GM23338 (cell line): ENCODE data around the gene GEN1. TPM values are rescaled to one million over a fixed set of nuclear protein-coding genes. Genes with fewer than 3 reads are reported as not detected.
A peak's percentile ranks its signal among the peaks of the same experiment; 100 is the strongest.

ENCODE experiments used
- ATAC-seq: fragments of 200-7000 bp; cut with Tn5 transposase; 3 replicates; pipeline ENCODE4 v1.9.1; 2020
- DNase-seq: peaks from one replicate; pipeline ENCODE4 v3.0.0-alpha.2; 2015; ENCODE audit warnings: low spot score
- H2AFZ ChIP-seq: fragments of 200-600 bp; sonication (generic); 2 replicates; pipeline ENCODE4 v1.8.0; 2016; ENCODE audit warnings: antibody characterized with exemption, mild to moderate bottlenecking, moderate library complexity
- H3F3A ChIP-seq: fragments of 200-600 bp; sonication (generic); replicated peaks from 2 replicates; pipeline ENCODE4 v1.8.0; 2017; ENCODE audit warnings: antibody characterized with exemption, mixed run types, low read depth
- H3K27ac ChIP-seq: fragments of 200-600 bp; sonication (generic); 2 replicates; pipeline ENCODE4 v1.6.1; 2016; ENCODE audit warnings: low read depth
- H3K27me3 ChIP-seq: fragments of 200-600 bp; sonication (generic); 2 replicates; pipeline ENCODE4 v1.8.0; 2016; ENCODE audit warnings: mild to moderate bottlenecking, mixed run types, moderate library complexity; ENCODE audit not compliant: insufficient read depth
- H3K36me3 ChIP-seq: fragments of 200-600 bp; sonication (generic); 2 replicates; pipeline ENCODE4 v1.8.0; 2016; ENCODE audit warnings: mild to moderate bottlenecking; ENCODE audit not compliant: insufficient read depth
- H3K4me1 ChIP-seq: fragments of 200-600 bp; sonication (generic); 2 replicates; pipeline ENCODE4 v1.8.0; 2016; ENCODE audit warnings: mild to moderate bottlenecking, moderate library complexity; ENCODE audit not compliant: insufficient read depth
- H3K4me2 ChIP-seq: fragments of 200-600 bp; sonication (generic); 2 replicates; pipeline ENCODE4 v1.7.1; 2017; ENCODE audit warnings: mixed run types
- H3K4me3 ChIP-seq: fragments of 200-600 bp; sonication (generic); 2 replicates; pipeline ENCODE4 v1.6.1; 2016; ENCODE audit warnings: mixed run types
- H3K79me2 ChIP-seq: fragments of 200-600 bp; sonication (generic); replicated peaks from 2 replicates; pipeline ENCODE4 v1.8.0; 2017; ENCODE audit warnings: mild to moderate bottlenecking; ENCODE audit not compliant: insufficient read depth
- H3K9me2 ChIP-seq: fragments of 200-600 bp; sonication (generic); 2 replicates; pipeline ENCODE4 v1.8.0; 2017; ENCODE audit not compliant: insufficient read depth
- H4K20me1 ChIP-seq: fragments of 200-600 bp; sonication (generic); replicated peaks from 2 replicates; pipeline ENCODE4 v1.8.0; 2017; ENCODE audit warnings: mild to moderate bottlenecking; ENCODE audit not compliant: insufficient read depth
- H3K27ac Mint-ChIP-seq: 2 replicates; pipeline ENCODE4 v1.8.0; 2020; ENCODE audit warnings: inconsistent platforms, mild to moderate bottlenecking, moderate library complexity, mixed read lengths
- H3K27me3 Mint-ChIP-seq: 3 replicates; pipeline ENCODE4 v1.8.0; 2022; ENCODE audit warnings: low read depth, mild to moderate bottlenecking, moderate library complexity, mixed read lengths, inconsistent platforms; ENCODE audit not compliant: insufficient read depth, poor library complexity
- H3K36me3 Mint-ChIP-seq: 3 replicates; pipeline ENCODE4 v1.8.0; 2021; ENCODE audit warnings: low read depth, mild to moderate bottlenecking, inconsistent platforms, moderate library complexity, mixed read lengths
- H3K4me1 Mint-ChIP-seq: 3 replicates; pipeline ENCODE4 v1.8.0; 2020; ENCODE audit warnings: mild to moderate bottlenecking, inconsistent platforms, mixed read lengths
- H3K4me3 Mint-ChIP-seq: 3 replicates; pipeline ENCODE4 v1.8.0; 2021; ENCODE audit warnings: moderate library complexity, mild to moderate bottlenecking, inconsistent platforms, mixed read lengths
- H3K9me3 Mint-ChIP-seq: 3 replicates; pipeline ENCODE4 v1.8.0; 2020; ENCODE audit warnings: moderate library complexity, mild to moderate bottlenecking, inconsistent platforms, mixed read lengths
- CREB1 ChIP-seq: fragments of 250-450 bp; sonication (Bioruptor Pico); IDR thresholded peaks from 2 replicates; pipeline ENCODE4 v1.5.0; 2020; ENCODE audit warnings: low read depth, mild to moderate bottlenecking, moderate library complexity
- EZH2 ChIP-seq: fragments of 200-600 bp; sonication (generic); IDR thresholded peaks from one replicate; pipeline ENCODE4 v1.8.0; 2017; ENCODE audit warnings: antibody characterized with exemption, mild to moderate bottlenecking, low read depth; ENCODE audit not compliant: unreplicated experiment
- EZH2phosphoT487 ChIP-seq: fragments of 200-600 bp; sonication (generic); IDR thresholded peaks from one replicate; pipeline ENCODE4 v1.8.1; 2018; ENCODE audit warnings: antibody characterized with exemption; ENCODE audit not compliant: unreplicated experiment
- NANOG ChIP-seq: IDR thresholded peaks from 2 replicates; pipeline ENCODE4 v1.6.1; 2016; ENCODE audit warnings: antibody characterized with exemption, borderline replicate concordance
- POLR2AphosphoS5 ChIP-seq: IDR thresholded peaks from 2 replicates; pipeline ENCODE4 v1.6.1; 2016; ENCODE audit warnings: antibody characterized with exemption, low read depth
- STAT1 ChIP-seq: IDR thresholded peaks from one replicate; pipeline ENCODE4 v1.6.1; 2016; ENCODE audit warnings: antibody characterized with exemption; ENCODE audit not compliant: unreplicated experiment
- polyA plus RNA-seq: library from polyadenylated mRNA; unstranded; fragments of >200 nt; fragmentation: Nextera tagmentation; extraction: Ambion mirVana; gene quantifications from 2 replicates; pipeline ENCODE4 v1.2.1, GENCODE V29; 2016
- total RNA-seq: library from RNA; depleted of rRNA; stranded (reverse); fragments of >200 nt; shearing (Covaris generic); gene quantifications from 2 replicates; pipeline ENCODE4 v1.2.3, GENCODE V29; 2014
- TF ChIP-seq, protein P1 (sequence below), 2 experiments: fragments of 200-600 bp in 1 of 2; sonication (generic) in 1 of 2; conservative IDR thresholded peaks; 2 replicates each; pipeline versions ENCODE4 v1.5.1 to v1.6.1; 2016 to 2017; ENCODE audit warnings: antibody characterized with exemption in 2 of 2, low read depth in 2 of 2, mild to moderate bottlenecking in 2 of 2, moderate library complexity in 1 of 2
- TF ChIP-seq, protein P2 (sequence below): IDR thresholded peaks from 2 replicates; pipeline ENCODE4 v1.6.1; 2016; ENCODE audit warnings: antibody characterized with exemption

GEN1 gene
- total and polyA plus RNA-seq, 2 experiments from 2014 or later, result 14.2 to 43.3 TPM

DNA sequence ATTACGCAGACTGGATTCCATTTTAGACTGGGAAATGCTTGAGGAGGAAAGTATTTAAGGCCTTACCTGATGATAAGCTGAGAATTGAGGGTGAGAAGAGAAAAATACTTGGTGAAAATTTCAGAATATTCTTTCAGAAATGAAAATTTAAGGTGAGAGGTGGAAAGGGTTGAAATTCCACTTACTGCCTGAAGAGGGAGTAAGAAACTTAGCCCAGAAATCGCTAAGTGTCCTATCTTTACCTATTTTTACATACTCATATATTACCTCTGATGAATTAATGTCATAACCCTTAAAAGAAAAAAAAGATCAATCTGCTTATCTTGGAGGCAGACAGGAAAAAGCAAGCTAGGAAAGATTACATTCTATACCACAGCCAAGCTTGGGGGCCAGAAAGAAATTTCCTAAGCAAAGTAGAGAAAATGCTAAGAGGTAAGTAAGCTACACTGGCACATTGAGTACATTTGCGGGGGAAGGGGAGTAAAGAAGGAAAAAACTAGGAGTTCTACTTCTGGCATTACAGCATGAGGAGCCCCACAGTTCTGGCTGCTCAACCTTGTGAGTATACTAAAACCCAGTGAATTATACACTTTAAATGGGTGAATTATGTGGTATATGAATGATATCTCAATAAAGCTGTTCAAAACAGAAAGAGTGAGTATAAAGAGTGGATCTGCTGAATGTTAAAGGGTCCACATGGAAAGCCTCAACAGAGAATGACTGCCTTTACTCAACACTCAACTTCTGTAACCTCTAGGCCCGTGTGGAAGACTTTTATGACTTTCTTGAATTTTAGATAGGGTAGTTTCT lies 34.2 kb upstream of the GEN1 start:
- H3K4me3 ChIP-seq, result no peak overlapping the region
- H3F3A ChIP-seq, result no peaks in the 10 kb centered on the region
- Mint-ChIP-seq H3K4me1 (no peaks in the 10 kb centered on the region; the same call in 2 of the 3 replicates), H3K36me3 (peaks cover 43% of the 10 kb centered on the region), H3K27me3 (no peaks in the 10 kb centered on the region), H3K9me3 (no peaks in the 10 kb centered on the region), H3K27ac (no peak overlapping the region), H3K4me3 (no peak overlapping the region)
- TF ChIP-seq, protein P1, sequence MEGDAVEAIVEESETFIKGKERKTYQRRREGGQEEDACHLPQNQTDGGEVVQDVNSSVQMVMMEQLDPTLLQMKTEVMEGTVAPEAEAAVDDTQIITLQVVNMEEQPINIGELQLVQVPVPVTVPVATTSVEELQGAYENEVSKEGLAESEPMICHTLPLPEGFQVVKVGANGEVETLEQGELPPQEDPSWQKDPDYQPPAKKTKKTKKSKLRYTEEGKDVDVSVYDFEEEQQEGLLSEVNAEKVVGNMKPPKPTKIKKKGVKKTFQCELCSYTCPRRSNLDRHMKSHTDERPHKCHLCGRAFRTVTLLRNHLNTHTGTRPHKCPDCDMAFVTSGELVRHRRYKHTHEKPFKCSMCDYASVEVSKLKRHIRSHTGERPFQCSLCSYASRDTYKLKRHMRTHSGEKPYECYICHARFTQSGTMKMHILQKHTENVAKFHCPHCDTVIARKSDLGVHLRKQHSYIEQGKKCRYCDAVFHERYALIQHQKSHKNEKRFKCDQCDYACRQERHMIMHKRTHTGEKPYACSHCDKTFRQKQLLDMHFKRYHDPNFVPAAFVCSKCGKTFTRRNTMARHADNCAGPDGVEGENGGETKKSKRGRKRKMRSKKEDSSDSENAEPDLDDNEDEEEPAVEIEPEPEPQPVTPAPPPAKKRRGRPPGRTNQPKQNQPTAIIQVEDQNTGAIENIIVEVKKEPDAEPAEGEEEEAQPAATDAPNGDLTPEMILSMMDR (conservative IDR thresholded peaks at IDR 0.05; ENCODE audit: low read depth in 2 of 2), result peak; percentile 53 to 83
- TF ChIP-seq EZH2phosphoT487, result no peak
- H3K79me2 ChIP-seq, result no peaks in the 10 kb centered on the region
- no peaks in the 10 kb centered on the region for H3K4me1 ChIP-seq
- DNase-seq (peak; percentile 58), ATAC-seq (no peak)
- H3K27ac ChIP-seq, result 0 out of 2 replicates have a peak overlapping the region, but pooled peaks have one; percentile 7
- H4K20me1 ChIP-seq, result no peaks in the 10 kb centered on the region; the same call in 1 of the 2 replicates
- no peaks in the 10 kb centered on the region for H3K27me3 ChIP-seq
- no peaks in the 10 kb centered on the region for H3K9me2 ChIP-seq
- H3K36me3 ChIP-seq, result peaks cover 51% of the 10 kb centered on the region
- no peak overlapping the region for H3K4me2 ChIP-seq
- H2AFZ ChIP-seq, result no peak overlapping the region

DNA sequence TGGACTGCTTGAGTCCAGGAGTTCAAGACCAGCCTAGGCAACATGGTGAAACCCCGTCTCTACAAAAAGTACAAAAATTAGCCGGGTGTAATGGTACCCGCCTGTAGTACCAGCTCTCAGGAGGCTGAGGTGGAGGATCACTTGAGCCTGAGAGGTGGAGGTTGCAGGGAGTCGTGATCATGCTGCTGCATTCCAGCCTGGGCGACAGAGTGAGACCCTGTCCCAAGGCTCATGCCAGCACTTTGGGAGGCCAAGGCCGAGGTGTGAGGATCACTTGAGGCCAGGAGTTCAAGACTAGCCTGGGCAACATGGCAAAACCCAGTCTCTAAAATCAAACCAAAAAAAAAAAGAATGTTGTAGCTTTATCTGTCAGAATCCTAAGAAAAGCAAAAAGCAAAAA lies 25.7 kb upstream of the GEN1 start:
- H3K9me2 ChIP-seq, result no peaks in the 10 kb centered on the region
- peaks cover 10% of the 10 kb centered on the region; the same call in 2 of the 3 replicates for H3K4me1 Mint-ChIP-seq
- no peaks in the 10 kb centered on the region; the same call in 1 of the 2 replicates for H4K20me1 ChIP-seq
- no peaks in the 10 kb centered on the region for H3K27me3 ChIP-seq
- TF ChIP-seq CREB1 (CRISPR knock-in tag) (no peak), EZH2 (no peak), STAT1 (no peak), POLR2AphosphoS5 (no peak), NANOG (no peak)
- TF ChIP-seq, protein P2, sequence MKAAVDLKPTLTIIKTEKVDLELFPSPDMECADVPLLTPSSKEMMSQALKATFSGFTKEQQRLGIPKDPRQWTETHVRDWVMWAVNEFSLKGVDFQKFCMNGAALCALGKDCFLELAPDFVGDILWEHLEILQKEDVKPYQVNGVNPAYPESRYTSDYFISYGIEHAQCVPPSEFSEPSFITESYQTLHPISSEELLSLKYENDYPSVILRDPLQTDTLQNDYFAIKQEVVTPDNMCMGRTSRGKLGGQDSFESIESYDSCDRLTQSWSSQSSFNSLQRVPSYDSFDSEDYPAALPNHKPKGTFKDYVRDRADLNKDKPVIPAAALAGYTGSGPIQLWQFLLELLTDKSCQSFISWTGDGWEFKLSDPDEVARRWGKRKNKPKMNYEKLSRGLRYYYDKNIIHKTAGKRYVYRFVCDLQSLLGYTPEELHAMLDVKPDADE, result no peak
- TF ChIP-seq, protein P1 (conservative IDR thresholded peaks at IDR 0.05; ENCODE audit: low read depth in 2 of 2), result no peak
- H3K4me3 ChIP-seq, result no peak overlapping the region
- no peak overlapping the region for H3K27ac ChIP-seq
- H3K36me3 ChIP-seq, result peaks cover 15% of the 10 kb centered on the region; the same call in 1 of the 2 replicates
- H3K27ac Mint-ChIP-seq, result peak overlapping the region; percentile 65
- no peak for DNase-seq
- H2AFZ ChIP-seq, result no peak overlapping the region
- H3K27me3 Mint-ChIP-seq, result no peaks in the 10 kb centered on the region
- H3K4me2 ChIP-seq, result no peak overlapping the region
- H3K79me2 ChIP-seq, result no peaks in the 10 kb centered on the region
- no peaks in the 10 kb centered on the region for H3F3A ChIP-seq
- no peaks in the 10 kb centered on the region for H3K4me1 ChIP-seq
- no peak overlapping the region for H3K4me3 Mint-ChIP-seq
- no peaks in the 10 kb centered on the region for H3K9me3 Mint-ChIP-seq
- H3K36me3 Mint-ChIP-seq, result peaks cover 49% of the 10 kb centered on the region
- ATAC-seq, result no peak
